Tibial nerve (tissue), 4 donors: ENCODE results near the gene MATK. TPM values are rescaled to one million over a fixed set of nuclear protein-coding genes. Genes with fewer than 3 reads are reported as not detected.
"Not testable (repeated sequence)": the region's sequence is repeated elsewhere in the genome, so short reads cannot be mapped to it uniquely, and the experiment has no call there.

Source experiments
- DNase-seq, 2 donors: peaks; one replicate each; pipeline ENCODE4 v3.0.0-alpha.2; 2019; ENCODE audit warnings: low spot score in 2 of 2
- H3K27ac ChIP-seq, 4 donors: fragments of 200-600 bp; sonication (generic) in 3 of 4; one replicate each; pipeline ENCODE4 v1.5.1; 2017 to 2019; ENCODE audit warnings: mild to moderate bottlenecking in 1 of 4
- H3K27me3 ChIP-seq, 2 donors: fragments of 200-600 bp; sonication (generic) in 1 of 2; one replicate each; pipeline versions ENCODE4 v1.5.1 to v1.6.0; 2017 to 2019
- H3K36me3 ChIP-seq, 3 donors: fragments of 200-600 bp; sonication (generic); one replicate each; pipeline ENCODE4 v1.5.1; 2018 to 2019
- H3K4me1 ChIP-seq, 4 donors: fragments of 200-600 bp; sonication (generic) in 3 of 4; one replicate each; pipeline ENCODE4 v1.5.1; 2017 to 2019
- H3K4me3 ChIP-seq, 4 donors: fragments of 200-600 bp; sonication (generic) in 3 of 4; one replicate each; pipeline ENCODE4 v1.5.1; 2017 to 2019; ENCODE audit warnings: mild to moderate bottlenecking in 1 of 4, moderate library complexity in 1 of 4
- H3K9me3 ChIP-seq, 4 donors: fragments of 200-600 bp; sonication (generic) in 3 of 4; one replicate each; pipeline ENCODE4 v1.5.1; 2017 to 2019
- CTCF ChIP-seq, 5 experiments: fragments of 200-600 bp in 3 of 5; fragments of 450-650 bp in 2 of 5; sonication (generic) in 3 of 5; IDR thresholded peaks; one replicate each; pipeline ENCODE4 v1.5.1; 2016 to 2019; ENCODE audit warnings: antibody characterized with exemption in 5 of 5, mild to moderate bottlenecking in 3 of 5, moderate library complexity in 2 of 5
- EP300 ChIP-seq, 2 donors: sonication (generic); formaldehyde crosslinking; IDR thresholded peaks; one replicate each; pipeline ENCODE4 v1.6.1; 2017; ENCODE audit warnings: antibody characterized with exemption in 2 of 2, mild to moderate bottlenecking in 1 of 2
- POLR2A ChIP-seq, 2 donors: fragments of 450-650 bp; IDR thresholded peaks; one replicate each; pipeline ENCODE4 v1.6.1; 2017; ENCODE audit warnings: antibody characterized with exemption in 2 of 2, mild to moderate bottlenecking in 2 of 2, moderate library complexity in 2 of 2
- WGBS, 2 donors: methylation state at CpG; one replicate each; pipeline ENCODE4 v1.1.5; 2018; 5-methylcytosine and 5-hydroxymethylcytosine counted together
- total RNA-seq, 4 donors: library from RNA; depleted of rRNA; stranded (reverse); fragments of >200 nt; gene quantifications; one replicate each; pipeline ENCODE4 v1.1.0, GENCODE V29; 2016

The MATK gene
- total RNA-seq, 4 donors from 2014 or later, result 0.78 to 2.9 (median 2.1) TPM

GRCh38 chr19:3816566-3817218, 30.5 kb upstream of the MATK start:
- H3K27ac ChIP-seq, result no peak overlapping the region
- DNase-seq, result no peak
- H3K4me1 ChIP-seq, result peaks cover 0 to 10% (median 0%) of the 10 kb centered on the region in 4 donors
- TF ChIP-seq CTCF (IDR thresholded peaks at IDR 0.05) (no peak), POLR2A (IDR thresholded peaks at IDR 0.05) (no peak), EP300 (IDR thresholded peaks at IDR 0.05) (no peak)
- no peaks in the 10 kb centered on the region for H3K36me3 ChIP-seq
- peaks cover 0 to under 1% of the 10 kb centered on the region in 2 donors for H3K27me3 ChIP-seq
- H3K9me3 ChIP-seq, result no peaks in the 10 kb centered on the region
- no peak overlapping the region for H3K4me3 ChIP-seq
- WGBS, 2 donors, result 88 to 89% methylated on average over 36 to 37 of the region's 45 CpGs

GRCh38 chr19:3816148-3816547, 30.0 kb upstream of the MATK start:
- not testable (repeated sequence) for H3K27me3 ChIP-seq, DNase-seq
- 89 to 90% methylated on average over 9 of the region's 9 CpGs for WGBS, 2 donors

GRCh38 chr19:3814648-3815047, 28.5 kb upstream of the MATK start:
- H3K4me1 ChIP-seq, result peaks cover 0 to 10% (median 0%) of the 10 kb centered on the region in 4 donors
- no peak overlapping the region for H3K27ac ChIP-seq
- 91 to 96% methylated on average over 4 of the region's 4 CpGs for WGBS, 2 donors
- no peaks in the 10 kb centered on the region for H3K9me3 ChIP-seq
- H3K36me3 ChIP-seq, result no peaks in the 10 kb centered on the region
- TF ChIP-seq POLR2A (IDR thresholded peaks at IDR 0.05) (no peak), EP300 (IDR thresholded peaks at IDR 0.05) (no peak), CTCF (IDR thresholded peaks at IDR 0.05) (no peak)
- peaks cover 0 to 12% of the 10 kb centered on the region in 2 donors for H3K27me3 ChIP-seq
- DNase-seq, result no peak
- no peak overlapping the region for H3K4me3 ChIP-seq

More at GRCh38 chr19:3816148-3816547, 30.0 kb upstream of the MATK start:
- not testable (repeated sequence) for H3K9me3 ChIP-seq, H3K4me1 ChIP-seq, H3K27ac ChIP-seq, H3K4me3 ChIP-seq, H3K36me3 ChIP-seq

GRCh38 chr19:3813473-3814392, 27.6 kb upstream of the MATK start:
- TF ChIP-seq EP300 (IDR thresholded peaks at IDR 0.05) (no peak), CTCF (IDR thresholded peaks at IDR 0.05) (no peak), POLR2A (IDR thresholded peaks at IDR 0.05) (no peak)
- Histone ChIP-seq H3K9me3 (no peaks in the 10 kb centered on the region), H3K27ac (no peak overlapping the region), H3K27me3 (peaks cover 0 to 12% of the 10 kb centered on the region in 2 donors), H3K36me3 (no peaks in the 10 kb centered on the region), H3K4me3 (no peak overlapping the region), H3K4me1 (peaks cover 0 to 10% (median 0%) of the 10 kb centered on the region in 4 donors)
- DNase-seq, result no peak
- 78 to 81% methylated on average over 11 to 22 of the region's 22 CpGs for WGBS, 2 donors

- H3K27me3 ChIP-seq, result peaks cover 0 to 14% of the 10 kb centered on the region in 2 donors
- 82 to 88% methylated on average over 11 to 36 of the region's 38 CpGs for WGBS, 2 donors
- no peak overlapping the region for H3K27ac ChIP-seq
- TF ChIP-seq EP300 (IDR thresholded peaks at IDR 0.05) (no peak), CTCF (IDR thresholded peaks at IDR 0.05) (no peak), POLR2A (IDR thresholded peaks at IDR 0.05) (no peak)
- H3K9me3 ChIP-seq, result no peaks in the 10 kb centered on the region
- DNase-seq, result no peak
- peaks cover 0 to 10% (median 0%) of the 10 kb centered on the region in 4 donors for H3K4me1 ChIP-seq
- no peaks in the 10 kb centered on the region for H3K36me3 ChIP-seq
- no peak overlapping the region for H3K4me3 ChIP-seq
Observed at GRCh38 chr19:3810708-3811355, 24.7 kb upstream of the MATK start.
